Testis (tissue), 3 donors: ENCODE data around the gene DGKK. TPM values are rescaled to one million over a fixed set of nuclear protein-coding genes. Genes with fewer than 3 reads are reported as not detected.

Experiments used
- DNase-seq: peaks from one replicate; pipeline ENCODE4 v3.0.0-alpha.2; 2019
- H3K27ac ChIP-seq, 2 donors: fragments of 200-600 bp; sonication (generic); one replicate each; pipeline ENCODE4 v1.5.1; 2019
- H3K27me3 ChIP-seq: fragments of 200-600 bp; sonication (generic); one replicate; pipeline ENCODE4 v1.5.1; 2019
- H3K36me3 ChIP-seq: fragments of 200-600 bp; sonication (generic); one replicate; pipeline ENCODE4 v1.5.1; 2017; ENCODE audit warnings: low read depth; ENCODE audit errors: missing control alignments
- H3K4me1 ChIP-seq: fragments of 200-600 bp; sonication (generic); one replicate; pipeline ENCODE4 v1.5.1; 2019
- H3K4me3 ChIP-seq, 2 donors: fragments of 200-600 bp; sonication (generic); one replicate each; pipeline ENCODE4 v1.5.1; 2017 to 2019
- H3K9me3 ChIP-seq: fragments of 200-600 bp; sonication (generic); one replicate; pipeline ENCODE4 v1.5.1; 2017
- CTCF ChIP-seq, 3 experiments: fragments of 450-650 bp in 2 of 3; fragments of 200-600 bp in 1 of 3; sonication (generic) in 1 of 3; IDR thresholded peaks; one replicate each; pipeline ENCODE4 v1.5.1; 2016 to 2019; ENCODE audit warnings: antibody characterized with exemption in 3 of 3, mild to moderate bottlenecking in 2 of 3, moderate library complexity in 1 of 3
- POLR2A ChIP-seq: fragments of 450-650 bp; IDR thresholded peaks from one replicate; pipeline ENCODE4 v1.6.1; 2017; ENCODE audit warnings: antibody characterized with exemption, mild to moderate bottlenecking, moderate library complexity
- WGBS, 2 donors: methylation state at CpG; one replicate each; pipeline ENCODE4 v1.1.5; 2018; 5-methylcytosine and 5-hydroxymethylcytosine counted together
- intact Hi-C: fragments of 100-400 bp; cut with DNase I; formaldehyde crosslinking; loops from one replicate; pipeline ENCODE4 v1.15.1; 2023; ENCODE audit warnings: low total_unique reads
- polyA plus RNA-seq: library from polyadenylated mRNA; stranded (reverse); fragments of 350-450 nt; fragmentation: Illumina TruSeq; extraction: RNeasy Lipid Tissue Mini Kit (QIAGEN cat#74804); gene quantifications from one replicate; pipeline ENCODE4 v1.2.3, GENCODE V29; 2014; ENCODE audit warnings: low read depth, low replicate concordance; ENCODE audit not compliant: insufficient read depth
- total RNA-seq, 2 donors: library from RNA; depleted of rRNA; stranded (reverse); fragments of >200 nt; gene quantifications; one replicate each; pipeline ENCODE4 v1.2.3, GENCODE V29; 2016

Gene DGKK
- total and polyA plus RNA-seq, 3 donors from 2014 or later: 0.39 to 0.47 (median 0.43) TPM

GRCh38 chrX:50327235-50327634, 143.4 kb downstream of the DGKK start:
- no peaks in the 10 kb centered on the region for H3K9me3 ChIP-seq
- no peak overlapping the region for H3K4me3 ChIP-seq
- 79 to 85% methylated on average over 2 of the region's 2 CpGs for WGBS, 2 donors
- H3K4me1 ChIP-seq: no peaks in the 10 kb centered on the region
- TF ChIP-seq POLR2A (no peak), CTCF (IDR thresholded peaks at IDR 0.05) (no peak)
- no peak for DNase-seq
- no peak overlapping the region for H3K27ac ChIP-seq
- intact Hi-C loops: no loop called here
- H3K36me3 ChIP-seq: no peaks in the 10 kb centered on the region
- H3K27me3 ChIP-seq: no peaks in the 10 kb centered on the region
